Inflammatory macrophage treated with lipopolysaccharide for 4 hours (primary cell): ENCODE results near the gene S1PR1.
"Not testable (repeated sequence)": the region's sequence is repeated elsewhere in the genome, so short reads cannot be mapped to it uniquely, and the experiment has no call there.

Experiments used
- DNase-seq: peaks from one replicate; pipeline ENCODE4 v3.0.0-alpha.2; 2020

S1PR1 gene

DNA sequence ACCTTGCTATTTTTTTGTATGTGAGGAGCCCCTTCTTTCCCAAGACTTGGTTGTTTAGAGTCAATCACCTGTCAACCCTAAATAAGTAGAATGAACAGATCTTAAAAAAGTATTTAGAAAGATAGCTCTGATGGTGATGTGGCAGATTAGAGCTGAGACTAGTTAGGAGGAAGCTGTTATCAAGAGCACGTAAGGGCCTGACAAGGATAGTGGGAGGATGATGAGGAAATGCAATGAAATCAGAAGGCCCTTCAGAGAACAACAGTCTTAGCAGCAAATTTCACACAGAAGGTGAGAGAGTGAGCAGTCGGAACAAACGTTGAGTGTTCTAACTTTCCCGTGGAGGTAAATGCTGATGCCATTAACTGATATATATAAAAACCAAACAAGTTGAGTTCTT lies 15.9 kb upstream of the S1PR1 start:
- peak; percentile 59 for DNase-seq

DNA sequence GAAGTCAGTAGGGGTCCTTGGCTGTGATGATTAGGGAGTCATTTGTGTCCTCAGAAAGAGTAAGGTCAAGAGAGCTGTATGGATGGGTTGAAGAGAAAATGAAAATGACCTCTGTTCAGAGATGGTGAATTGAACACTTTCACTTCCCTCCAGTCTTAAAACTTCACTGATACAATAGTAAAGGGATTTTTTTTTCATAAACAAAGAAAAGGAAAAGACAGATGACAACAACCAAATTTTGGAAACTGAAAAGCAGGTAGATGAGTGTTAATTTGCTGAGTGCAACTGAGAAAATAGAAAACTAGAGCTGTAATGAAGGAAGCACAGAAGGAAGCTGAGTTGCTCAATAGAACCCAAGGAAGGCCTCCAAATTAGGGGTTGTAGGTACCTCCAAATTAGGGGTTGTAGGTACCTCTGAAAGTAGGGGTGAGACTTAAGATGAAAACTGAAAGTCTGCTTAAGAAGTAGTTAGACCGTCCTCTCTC lies 14.8 kb upstream of the S1PR1 start:
- DNase-seq, result peak; percentile 49

- no peak for DNase-seq
Observed at GRCh38 chr1:101227837-101228236, 9.0 kb upstream of the S1PR1 start.

- no peak for DNase-seq
Observed at GRCh38 chr1:101228424-101229134, 8.2 kb upstream of the S1PR1 start.

DNA sequence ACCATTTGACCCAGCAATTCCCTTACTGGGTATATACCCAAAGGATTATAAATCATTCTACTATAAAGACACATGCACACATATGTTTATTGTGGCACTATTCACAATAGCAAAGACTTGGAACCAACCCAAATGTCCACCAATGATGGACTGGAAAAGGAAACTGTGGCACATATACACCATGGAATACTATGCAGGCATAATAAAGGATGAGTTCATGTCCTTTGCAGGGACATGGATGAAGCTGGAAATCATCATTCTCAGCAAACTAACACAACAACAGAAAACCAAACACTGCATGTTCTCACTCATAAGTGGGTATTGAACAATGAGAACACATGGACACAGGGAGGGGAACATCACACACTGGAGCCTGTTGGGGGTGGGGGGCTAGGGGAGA lies 4.6 kb upstream of the S1PR1 start:
- not testable (repeated sequence) for DNase-seq

- no peak for DNase-seq
Observed at GRCh38 chr1:101233495-101233894, 3.3 kb upstream of the S1PR1 start.

- no peak for DNase-seq
Observed at GRCh38 chr1:101235216-101235695, 1.6 kb upstream of the S1PR1 start.

DNA sequence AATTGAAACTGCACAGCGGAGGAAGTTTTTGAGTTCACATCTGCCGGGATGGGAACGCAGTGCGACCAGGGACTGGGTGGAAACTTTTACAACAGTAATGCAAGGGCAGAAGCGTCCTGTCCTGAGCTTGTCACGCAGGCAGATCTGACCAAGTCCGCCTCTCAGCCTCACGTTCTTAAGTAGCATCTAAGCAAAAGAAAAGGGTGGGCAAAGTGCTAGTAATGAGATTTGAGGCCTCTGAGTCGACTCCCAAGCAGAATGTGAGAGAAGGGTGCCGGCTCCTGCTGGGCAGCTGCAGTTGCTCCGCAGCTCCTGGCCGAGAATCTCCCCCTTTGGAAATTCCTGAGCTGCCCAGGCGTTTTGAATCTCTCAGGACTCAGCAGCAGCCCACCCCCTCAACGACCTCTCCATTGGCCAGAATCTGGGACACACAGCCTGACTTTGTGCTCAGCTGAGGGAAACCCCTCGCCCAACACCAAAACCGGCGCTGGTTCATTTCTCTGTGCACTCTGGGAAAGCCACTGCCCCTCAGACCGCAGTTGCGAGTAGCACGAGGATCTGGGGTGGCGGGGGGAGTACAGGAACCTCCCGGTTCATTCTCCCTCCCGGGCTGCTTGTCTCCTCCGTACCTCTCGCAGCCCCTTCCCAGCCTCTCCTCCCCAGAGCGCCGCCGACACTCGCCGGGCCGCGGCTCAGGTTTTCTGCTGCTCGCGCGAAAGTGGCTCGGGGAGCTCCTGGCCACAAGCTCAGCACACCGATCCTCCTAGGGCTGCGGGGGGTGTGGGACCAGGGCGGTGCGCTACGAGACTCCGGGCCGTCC lies 913 bp upstream of the S1PR1 start:
- DNase-seq, result no peak

DNA sequence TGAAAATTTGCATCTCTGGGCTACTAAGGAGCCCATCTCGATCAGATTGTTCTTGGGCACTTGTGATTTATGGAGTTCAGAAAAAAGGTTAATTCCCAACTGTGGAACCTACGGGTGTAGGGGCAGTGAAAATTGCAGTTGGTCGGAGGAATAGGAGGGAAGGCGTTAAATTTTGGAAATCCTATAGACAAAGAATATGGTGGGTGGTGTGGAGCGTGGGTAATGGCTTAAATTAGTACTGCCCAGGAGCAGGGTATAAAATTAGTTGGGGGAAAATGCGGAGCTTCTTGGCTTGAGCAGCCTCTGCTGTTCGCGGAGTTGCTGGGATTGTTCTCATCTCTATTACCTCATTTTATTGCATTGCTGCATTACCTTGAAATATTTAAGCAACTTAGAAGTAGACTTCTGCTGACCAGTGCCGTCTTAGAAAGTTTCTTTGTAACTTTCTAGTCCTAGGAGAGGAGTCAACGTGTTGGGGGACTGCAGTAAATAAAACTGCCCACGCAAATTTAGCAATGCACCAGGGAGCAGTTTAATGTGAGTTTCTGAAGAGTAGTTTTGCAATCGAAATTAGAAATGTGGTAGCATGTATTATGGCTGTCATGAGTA lies 514 bp downstream of the S1PR1 start:
- peak; percentile 67 for DNase-seq

DNA sequence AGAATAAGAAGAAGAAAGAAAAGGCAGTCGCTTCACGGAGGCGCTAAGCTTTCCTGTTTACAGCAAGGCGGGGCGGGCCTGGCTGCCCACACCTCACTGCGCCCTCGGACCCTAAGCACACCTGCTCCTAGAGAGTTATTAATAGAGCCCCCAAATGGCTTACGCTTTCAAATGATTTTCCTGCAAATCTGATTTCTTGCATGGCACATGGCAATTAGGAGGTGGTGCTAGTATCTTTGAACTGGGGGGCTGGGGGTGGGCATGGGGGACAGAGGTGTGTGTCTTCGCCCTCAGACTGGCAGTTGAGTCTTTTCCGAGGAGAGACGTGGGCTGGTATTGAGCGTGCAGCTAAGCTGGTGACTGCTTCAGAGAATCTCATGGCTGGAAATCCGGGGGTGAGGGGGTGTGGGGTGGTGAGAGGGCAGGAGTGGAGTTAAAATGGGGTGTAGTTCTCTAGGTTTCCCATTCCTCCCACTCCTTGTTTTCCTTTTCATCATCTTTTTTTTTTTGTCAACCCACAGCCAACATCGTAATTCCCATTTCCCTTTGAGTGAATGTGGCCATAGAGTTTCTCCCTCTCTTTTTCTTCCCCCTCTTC lies 1.3 kb downstream of the S1PR1 start:
- no peak for DNase-seq

DNA sequence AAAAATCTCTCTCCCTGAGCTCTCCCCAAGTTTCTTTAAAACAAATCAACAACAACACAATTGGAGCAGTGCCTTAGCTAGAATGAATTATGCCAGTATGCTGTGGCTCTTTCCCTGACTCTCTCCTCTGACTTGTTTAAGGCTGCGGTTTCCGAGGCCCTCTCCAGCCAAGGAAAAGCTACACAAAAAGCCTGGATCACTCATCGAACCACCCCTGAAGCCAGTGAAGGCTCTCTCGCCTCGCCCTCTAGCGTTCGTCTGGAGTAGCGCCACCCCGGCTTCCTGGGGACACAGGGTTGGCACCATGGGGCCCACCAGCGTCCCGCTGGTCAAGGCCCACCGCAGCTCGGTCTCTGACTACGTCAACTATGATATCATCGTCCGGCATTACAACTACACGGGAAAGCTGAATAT lies 1.9 kb downstream of the S1PR1 start:
- DNase-seq, result peak; percentile 76

- DNase-seq, result no peak
Observed at GRCh38 chr1:101239095-101240040, 2.5 kb downstream of the S1PR1 start.

GRCh38 chr1:101240041-101240430 lies 3.2 kb downstream of the S1PR1 start:
- DNase-seq, result no peak

GRCh38 chr1:101241485-101242225 lies 4.8 kb downstream of the S1PR1 start:
- DNase-seq, result no peak

- DNase-seq, result no peak
Observed at GRCh38 chr1:101242324-101243050, 5.7 kb downstream of the S1PR1 start.

GRCh38 chr1:101243751-101244150 lies 6.9 kb downstream of the S1PR1 start:
- no peak for DNase-seq

GRCh38 chr1:101244842-101245241 lies 8.0 kb downstream of the S1PR1 start:
- no peak for DNase-seq

GRCh38 chr1:101245246-101245927 lies 8.6 kb downstream of the S1PR1 start:
- DNase-seq, result no peak

- DNase-seq, result no peak
Observed at GRCh38 chr1:101247404-101248287, 10.8 kb downstream of the S1PR1 start.
